Measurements from ENCODE around the gene LIN7A. TPM values are rescaled to one million over a fixed set of nuclear protein-coding genes. Genes with fewer than 3 reads are reported as not detected.

LIN7A gene
- total and polyA plus RNA-seq, 9 donors: 2.6 to 13.1 (median 6.6) TPM

GRCh38 chr12:80802652-80803400 lies 134.9 kb downstream of the LIN7A start:
- H3K9me3 ChIP-seq: no peaks in the 10 kb centered on the region
- DNase-seq: no peak
- intact Hi-C loops (cut with DNase I): no loop called here
- H3K4me1 ChIP-seq (ENCODE audit: insufficient read depth): no peaks in the 10 kb centered on the region
- no peak overlapping the region for H3K27ac ChIP-seq
- 50 to 80% (median 55%) methylated on average over 3 of the region's 3 CpGs for WGBS, 3 donors
- no peaks in the 10 kb centered on the region for H3K36me3 ChIP-seq
- H3K4me3 ChIP-seq: no peak overlapping the region
- H3K27me3 ChIP-seq: no peaks in the 10 kb centered on the region
- TF ChIP-seq, protein P1, sequence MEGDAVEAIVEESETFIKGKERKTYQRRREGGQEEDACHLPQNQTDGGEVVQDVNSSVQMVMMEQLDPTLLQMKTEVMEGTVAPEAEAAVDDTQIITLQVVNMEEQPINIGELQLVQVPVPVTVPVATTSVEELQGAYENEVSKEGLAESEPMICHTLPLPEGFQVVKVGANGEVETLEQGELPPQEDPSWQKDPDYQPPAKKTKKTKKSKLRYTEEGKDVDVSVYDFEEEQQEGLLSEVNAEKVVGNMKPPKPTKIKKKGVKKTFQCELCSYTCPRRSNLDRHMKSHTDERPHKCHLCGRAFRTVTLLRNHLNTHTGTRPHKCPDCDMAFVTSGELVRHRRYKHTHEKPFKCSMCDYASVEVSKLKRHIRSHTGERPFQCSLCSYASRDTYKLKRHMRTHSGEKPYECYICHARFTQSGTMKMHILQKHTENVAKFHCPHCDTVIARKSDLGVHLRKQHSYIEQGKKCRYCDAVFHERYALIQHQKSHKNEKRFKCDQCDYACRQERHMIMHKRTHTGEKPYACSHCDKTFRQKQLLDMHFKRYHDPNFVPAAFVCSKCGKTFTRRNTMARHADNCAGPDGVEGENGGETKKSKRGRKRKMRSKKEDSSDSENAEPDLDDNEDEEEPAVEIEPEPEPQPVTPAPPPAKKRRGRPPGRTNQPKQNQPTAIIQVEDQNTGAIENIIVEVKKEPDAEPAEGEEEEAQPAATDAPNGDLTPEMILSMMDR (IDR thresholded peaks at IDR 0.05): no peak
- TF ChIP-seq EP300 (IDR thresholded peaks at IDR 0.05): no peak
- TF ChIP-seq POLR2A (IDR thresholded peaks at IDR 0.05): no peak

GRCh38 chr12:80798281-80798680 lies 139.5 kb downstream of the LIN7A start:
- Histone ChIP-seq H3K36me3 (no peaks in the 10 kb centered on the region), H3K4me3 (no peak overlapping the region), H3K9me3 (no peaks in the 10 kb centered on the region), H3K27me3 (no peaks in the 10 kb centered on the region), H3K4me1 (ENCODE audit: insufficient read depth) (no peaks in the 10 kb centered on the region), H3K27ac (no peak overlapping the region)
- 75 to 83% (median 80%) methylated on average over 4 of the region's 4 CpGs for WGBS, 3 donors
- TF ChIP-seq EP300 (IDR thresholded peaks at IDR 0.05): no peak
- TF ChIP-seq POLR2A (IDR thresholded peaks at IDR 0.05): no peak
- TF ChIP-seq, protein P1 (IDR thresholded peaks at IDR 0.05): no peak
- DNase-seq: no peak
- intact Hi-C loops (cut with DNase I): no loop called here

- Histone ChIP-seq H3K27ac (no peak overlapping the region), H3K4me1 (ENCODE audit: insufficient read depth) (no peaks in the 10 kb centered on the region), H3K27me3 (no peaks in the 10 kb centered on the region), H3K9me3 (no peaks in the 10 kb centered on the region), H3K36me3 (no peaks in the 10 kb centered on the region), H3K4me3 (no peak overlapping the region)
- 56 to 77% (median 67%) methylated on average over 1 of the region's 1 CpG for WGBS, 3 donors
- TF ChIP-seq, protein P1 (IDR thresholded peaks at IDR 0.05): no peak
- TF ChIP-seq EP300 (IDR thresholded peaks at IDR 0.05): no peak
- no peak for TF ChIP-seq POLR2A (IDR thresholded peaks at IDR 0.05)
- DNase-seq: no peak
- intact Hi-C loops (cut with DNase I): no loop called here
Measured at GRCh38 chr12:80794551-80794950, 143.2 kb downstream of the LIN7A start.

DNA sequence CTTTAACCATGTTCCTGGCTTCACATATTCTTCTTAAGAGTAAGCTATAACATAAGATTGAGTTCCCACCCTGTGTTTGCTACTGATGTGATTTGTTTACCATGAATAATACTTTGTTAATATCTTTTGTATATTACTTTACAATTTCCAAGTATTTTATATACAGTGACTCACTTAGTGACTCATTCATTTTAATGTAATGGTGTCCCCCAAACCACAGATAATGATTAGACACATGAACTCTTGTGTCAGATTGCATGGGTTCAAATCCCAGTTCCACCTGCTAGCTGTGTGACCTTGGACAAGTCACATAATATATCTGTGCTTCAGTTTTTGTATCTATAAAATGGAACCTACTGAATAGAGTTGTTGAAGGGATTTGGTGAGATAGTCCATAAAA lies 144.9 kb downstream of the LIN7A start:
- Histone ChIP-seq H3K4me1 (ENCODE audit: insufficient read depth) (no peaks in the 10 kb centered on the region), H3K36me3 (no peaks in the 10 kb centered on the region), H3K27me3 (no peaks in the 10 kb centered on the region), H3K27ac (no peak overlapping the region), H3K4me3 (no peak overlapping the region), H3K9me3 (no peaks in the 10 kb centered on the region)
- intact Hi-C loops (cut with DNase I): no loop called here
- no peak for DNase-seq
- no peak for TF ChIP-seq POLR2A (IDR thresholded peaks at IDR 0.05)
- TF ChIP-seq, protein P1 (IDR thresholded peaks at IDR 0.05): no peak
- no peak for TF ChIP-seq EP300 (IDR thresholded peaks at IDR 0.05)
